HUES48 (cell line): ENCODE data around the gene MYH6.

Source experiments
- H3K27ac ChIP-seq: one replicate; pipeline ENCODE4 v1.7.0; 2013; ENCODE audit warnings: low read depth, low read length, inconsistent platforms
- H3K27me3 ChIP-seq: 2 replicates; pipeline ENCODE4 v1.6.1; 2013; ENCODE audit warnings: mild to moderate bottlenecking, low read length; ENCODE audit not compliant: control insufficient read depth, insufficient read depth
- H3K36me3 ChIP-seq: 2 replicates; pipeline ENCODE4 v1.6.1; 2013; ENCODE audit warnings: low read length; ENCODE audit not compliant: control insufficient read depth, insufficient read depth
- H3K4me1 ChIP-seq: 2 replicates; pipeline ENCODE4 v1.6.1; 2013; ENCODE audit warnings: mild to moderate bottlenecking, low read length; ENCODE audit not compliant: control insufficient read depth, insufficient read depth
- H3K4me3 ChIP-seq: 2 replicates; pipeline ENCODE4 v1.5.1; 2013; ENCODE audit warnings: mild to moderate bottlenecking, low read depth, low read length
- H3K9ac ChIP-seq: 2 replicates; pipeline ENCODE4 v1.6.1; 2013; ENCODE audit warnings: mild to moderate bottlenecking, low read depth, low read length, moderate library complexity
- H3K9me3 ChIP-seq: 2 replicates; pipeline ENCODE4 v1.6.1; 2013; ENCODE audit warnings: low read length; ENCODE audit not compliant: control insufficient read depth, insufficient read depth

MYH6 gene

DNA sequence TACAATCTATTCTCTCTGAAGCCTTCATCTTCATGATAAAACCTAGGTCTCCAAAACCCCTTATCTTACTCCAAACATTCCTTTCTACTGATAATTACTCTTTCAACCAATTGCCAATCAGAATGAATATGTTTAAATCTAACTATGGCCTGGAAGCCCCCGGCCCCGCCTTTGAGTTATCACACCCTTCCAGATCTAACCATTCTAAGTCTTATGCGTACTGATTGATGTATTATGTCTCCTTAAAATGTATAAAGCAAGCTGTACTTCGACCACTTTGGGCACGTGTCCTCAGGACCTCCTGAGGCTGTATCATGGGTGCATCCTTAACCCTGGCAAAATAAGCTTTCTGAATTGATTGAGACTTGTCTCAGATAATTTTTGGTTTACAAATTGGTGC is 72.5 kb downstream of the MYH6 start:
- Histone ChIP-seq H3K36me3 (no peaks in the 10 kb centered on the region), H3K4me1 (no peaks in the 10 kb centered on the region), H3K27me3 (no peaks in the 10 kb centered on the region; the same call in 1 of the 2 replicates), H3K9ac (no peak overlapping the region), H3K9me3 (peaks cover 19% of the 10 kb centered on the region; the same call in 1 of the 2 replicates), H3K4me3 (no peak overlapping the region), H3K27ac (no peak overlapping the region)
